Subcutaneous adipose tissue (tissue), 4 donors: Measurements from ENCODE around the gene CEP89. TPM values are rescaled to one million over a fixed set of nuclear protein-coding genes. Genes with fewer than 3 reads are reported as not detected.

Experiments
- total RNA-seq, 4 donors: library from RNA; depleted of rRNA; stranded (reverse); fragments of >200 nt; gene quantifications; one replicate each; pipeline ENCODE4 v1.1.0, GENCODE V29; 2016
- TF ChIP-seq, protein P1 (sequence below): fragments of 450-650 bp; IDR thresholded peaks from one replicate; pipeline ENCODE4 v1.5.1; 2016; ENCODE audit warnings: low read depth, mild to moderate bottlenecking, control low read depth, antibody characterized with exemption, moderate library complexity

CEP89 gene
- total RNA-seq, 4 donors from 2014 or later: 9.9 to 14.3 (median 11.5) TPM

DNA sequence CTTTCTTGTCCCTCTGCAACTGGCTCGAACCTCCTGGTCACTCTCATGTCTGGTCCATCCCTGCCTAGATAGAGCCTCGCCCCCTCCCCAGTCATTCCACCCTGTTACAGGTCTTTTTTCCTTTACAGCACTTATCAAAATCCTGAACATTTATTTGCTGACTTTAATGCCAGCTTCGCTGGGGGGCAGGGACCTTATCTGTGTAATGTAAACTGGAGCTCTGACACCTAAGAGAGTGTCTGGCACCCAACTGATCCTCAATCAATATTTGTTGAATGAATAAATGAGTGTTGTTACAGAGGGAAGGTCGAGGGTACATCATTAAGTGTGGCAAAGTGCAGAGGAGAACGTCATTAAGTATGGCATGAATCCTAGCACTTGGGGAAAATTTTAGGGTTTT lies 17.0 kb upstream of the CEP89 start:
- TF ChIP-seq, protein P1, sequence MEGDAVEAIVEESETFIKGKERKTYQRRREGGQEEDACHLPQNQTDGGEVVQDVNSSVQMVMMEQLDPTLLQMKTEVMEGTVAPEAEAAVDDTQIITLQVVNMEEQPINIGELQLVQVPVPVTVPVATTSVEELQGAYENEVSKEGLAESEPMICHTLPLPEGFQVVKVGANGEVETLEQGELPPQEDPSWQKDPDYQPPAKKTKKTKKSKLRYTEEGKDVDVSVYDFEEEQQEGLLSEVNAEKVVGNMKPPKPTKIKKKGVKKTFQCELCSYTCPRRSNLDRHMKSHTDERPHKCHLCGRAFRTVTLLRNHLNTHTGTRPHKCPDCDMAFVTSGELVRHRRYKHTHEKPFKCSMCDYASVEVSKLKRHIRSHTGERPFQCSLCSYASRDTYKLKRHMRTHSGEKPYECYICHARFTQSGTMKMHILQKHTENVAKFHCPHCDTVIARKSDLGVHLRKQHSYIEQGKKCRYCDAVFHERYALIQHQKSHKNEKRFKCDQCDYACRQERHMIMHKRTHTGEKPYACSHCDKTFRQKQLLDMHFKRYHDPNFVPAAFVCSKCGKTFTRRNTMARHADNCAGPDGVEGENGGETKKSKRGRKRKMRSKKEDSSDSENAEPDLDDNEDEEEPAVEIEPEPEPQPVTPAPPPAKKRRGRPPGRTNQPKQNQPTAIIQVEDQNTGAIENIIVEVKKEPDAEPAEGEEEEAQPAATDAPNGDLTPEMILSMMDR: no peak

DNA sequence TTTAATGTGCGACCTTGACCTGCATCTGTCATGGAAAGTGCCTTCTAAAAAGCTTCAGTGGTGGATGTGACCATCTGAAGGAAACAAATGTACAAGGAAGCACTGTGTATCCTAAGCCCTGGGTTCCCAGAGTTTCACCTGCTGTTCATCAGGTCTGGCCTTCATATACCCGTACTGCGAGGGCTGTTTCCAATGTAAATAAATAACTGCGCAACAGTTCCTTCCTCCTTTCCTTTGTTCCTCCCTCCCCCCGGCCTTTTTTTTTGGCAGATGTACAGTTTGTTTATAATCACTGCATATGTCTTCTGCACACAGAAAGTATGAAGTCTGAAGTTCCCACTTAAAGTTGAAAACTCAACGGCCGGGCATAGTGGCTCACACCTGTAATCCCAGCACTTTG lies 5.5 kb upstream of the CEP89 start:
- TF ChIP-seq, protein P1: no peak

DNA sequence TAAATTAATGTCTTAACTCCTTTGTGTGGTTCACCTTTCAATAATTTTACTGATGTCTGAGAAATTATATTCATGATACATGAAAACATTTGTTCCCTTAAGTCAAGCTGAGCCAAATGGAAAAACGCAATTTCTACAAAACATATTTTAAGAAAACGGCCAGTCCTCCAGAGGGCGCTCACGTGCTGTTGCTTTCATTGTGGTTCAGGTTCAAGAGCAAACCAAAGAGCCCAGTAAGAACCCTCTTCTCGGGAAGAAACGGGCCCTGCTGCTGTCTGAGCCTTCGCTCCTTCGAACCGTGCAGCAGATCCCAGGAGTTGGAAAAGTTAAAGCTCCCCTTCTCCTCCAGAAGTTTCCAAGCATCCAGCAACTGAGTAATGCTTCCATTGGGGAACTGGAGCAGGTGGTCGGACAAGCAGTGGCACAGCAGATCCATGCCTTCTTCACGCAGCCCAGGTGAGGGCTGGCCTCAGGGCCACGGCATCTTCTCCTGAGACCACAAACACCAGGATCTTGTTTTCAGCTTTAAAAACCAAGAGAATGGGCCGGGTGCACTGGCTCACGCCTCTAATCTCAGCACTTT lies 4.6 kb upstream of the CEP89 start:
- TF ChIP-seq, protein P1: no peak

DNA sequence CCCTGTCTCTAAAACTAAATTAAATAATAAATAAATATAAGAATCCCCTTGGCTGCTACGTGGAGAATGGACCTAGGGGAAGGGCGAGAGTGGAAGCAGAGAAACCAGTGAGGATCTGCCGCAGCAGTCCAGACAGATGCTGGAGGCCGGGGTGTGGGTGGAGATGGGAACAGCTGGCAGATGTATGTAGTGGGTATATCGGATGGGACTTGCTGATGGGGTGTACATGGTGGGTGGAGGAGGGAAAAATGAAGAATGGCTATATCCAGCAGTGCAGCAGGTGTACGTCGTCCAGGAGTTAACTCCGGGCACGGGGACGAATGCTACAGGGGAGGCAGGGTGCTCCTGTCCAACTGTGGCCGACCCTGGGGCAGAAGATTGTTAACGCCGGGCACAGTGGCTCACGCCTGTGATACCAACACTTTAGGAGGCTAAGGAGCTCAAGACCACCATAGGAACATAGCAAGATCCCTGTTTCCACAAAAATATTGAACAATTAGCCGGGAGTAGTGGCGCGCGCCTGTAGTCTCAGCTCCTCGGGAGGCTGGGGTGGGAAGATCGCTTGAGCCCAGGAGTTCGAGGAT lies 654 bp downstream of the CEP89 start:
- TF ChIP-seq, protein P1: no peak

DNA sequence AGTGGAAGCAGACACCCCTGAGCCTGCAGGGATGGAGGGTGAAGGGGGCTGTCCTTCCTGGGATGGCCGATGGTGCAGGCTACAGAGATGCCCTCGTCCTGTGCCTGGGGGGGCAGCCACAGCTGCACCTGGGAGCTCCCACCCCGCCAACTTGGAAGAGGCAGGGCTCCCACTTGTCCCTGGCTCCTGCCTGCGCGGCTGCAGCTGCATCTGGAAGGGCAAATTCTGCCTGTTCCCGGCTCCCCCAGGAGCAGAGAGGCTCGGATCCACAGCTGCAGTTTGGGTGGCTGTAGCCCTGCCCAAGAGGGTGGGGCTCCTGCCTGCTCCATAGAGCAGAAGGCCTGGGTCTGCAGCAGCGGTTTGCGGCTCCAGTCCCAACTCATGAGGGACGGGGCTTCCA lies 2.2 kb downstream of the CEP89 start:
- TF ChIP-seq, protein P1: no peak

DNA sequence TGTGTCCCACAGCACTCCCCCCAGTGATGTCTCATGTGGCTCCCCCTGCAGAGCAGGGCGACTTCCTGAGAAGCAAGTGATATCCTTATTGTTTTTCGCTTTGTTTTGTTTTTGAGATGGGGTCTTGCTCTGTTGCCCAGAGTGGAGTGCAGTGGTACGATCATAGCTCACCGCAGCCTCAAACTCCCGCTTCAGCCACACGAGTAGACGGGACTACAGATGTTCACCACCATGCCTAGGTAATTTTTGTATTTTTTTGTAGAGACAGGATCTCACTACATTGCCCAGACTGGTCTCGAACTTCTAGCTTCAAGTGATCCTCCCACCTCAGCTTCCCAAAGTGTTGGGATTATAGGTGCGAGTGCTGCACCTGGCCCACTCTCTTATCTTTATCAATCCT lies 5.0 kb downstream of the CEP89 start:
- TF ChIP-seq, protein P1: no peak

DNA sequence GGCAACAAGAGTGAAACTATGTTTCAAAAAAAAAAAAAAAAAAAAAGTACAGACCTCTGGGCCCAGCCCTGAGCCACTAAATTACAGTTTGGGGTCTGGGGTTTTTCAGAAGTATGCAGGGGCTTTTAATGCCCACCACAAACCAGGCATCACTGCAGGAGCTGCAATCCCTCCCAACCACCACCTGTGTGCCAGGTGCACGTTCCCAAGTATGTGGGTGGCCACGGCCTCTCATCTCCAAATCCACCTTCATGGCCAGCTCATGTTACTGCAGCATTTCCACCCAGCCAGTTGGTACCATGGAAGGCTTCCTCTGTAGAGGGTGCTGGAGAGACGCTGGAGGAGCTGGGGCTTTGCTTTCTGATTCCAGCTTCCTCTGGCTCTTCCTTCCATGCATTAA lies 26.5 kb downstream of the CEP89 start:
- TF ChIP-seq, protein P1: no peak
